Stimulated activated CD8-positive, alpha-beta memory T cell treated with anti-CD3 and anti-CD28 coated beads, Interleukin-2, amount 100 ng/mL, for 1 hour (primary cell): ENCODE measurements around the gene EEPD1.

ENCODE experiments used
- DNase-seq, 2 donors: peaks; one replicate each; pipeline ENCODE4 v3.0.0-alpha.2; 2020; ENCODE audit warnings: low read depth in 2 of 2

EEPD1 gene

DNA sequence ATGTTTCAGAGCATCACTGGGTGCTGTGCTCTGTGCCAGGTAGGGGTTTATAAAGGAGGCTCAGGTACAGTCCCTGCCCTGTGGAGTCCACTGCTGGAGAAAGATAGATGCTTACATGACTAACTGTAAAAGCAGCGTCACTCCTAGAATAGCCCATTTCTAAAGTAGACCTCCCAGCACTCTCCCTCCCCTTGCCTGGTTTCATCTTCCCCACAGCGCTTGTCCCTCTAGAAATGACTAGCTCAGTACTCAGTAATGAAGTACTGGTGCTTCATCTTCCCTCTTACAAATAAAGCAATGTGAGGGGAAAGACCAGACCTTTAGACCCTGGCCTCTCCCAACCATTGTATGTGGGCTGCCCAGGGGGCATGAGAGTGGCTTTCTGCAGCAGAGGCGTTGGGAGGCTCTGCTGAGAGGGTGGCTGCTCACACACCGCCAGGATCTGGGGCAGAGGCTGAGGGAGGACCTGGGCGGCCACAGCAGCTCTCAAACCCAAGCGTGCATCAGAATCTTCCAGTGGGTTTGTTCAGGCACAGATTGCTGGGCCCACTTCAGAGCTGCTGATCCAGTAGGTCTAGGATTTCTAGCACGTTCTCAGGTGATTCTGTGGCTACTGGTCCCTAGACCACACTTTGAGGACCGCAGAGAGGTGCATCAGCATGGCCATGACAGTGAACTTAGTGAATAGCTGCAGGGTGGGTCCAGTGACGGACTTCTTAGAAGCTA, 126.3 kb downstream of the EEPD1 start:
- no peak for DNase-seq

DNA sequence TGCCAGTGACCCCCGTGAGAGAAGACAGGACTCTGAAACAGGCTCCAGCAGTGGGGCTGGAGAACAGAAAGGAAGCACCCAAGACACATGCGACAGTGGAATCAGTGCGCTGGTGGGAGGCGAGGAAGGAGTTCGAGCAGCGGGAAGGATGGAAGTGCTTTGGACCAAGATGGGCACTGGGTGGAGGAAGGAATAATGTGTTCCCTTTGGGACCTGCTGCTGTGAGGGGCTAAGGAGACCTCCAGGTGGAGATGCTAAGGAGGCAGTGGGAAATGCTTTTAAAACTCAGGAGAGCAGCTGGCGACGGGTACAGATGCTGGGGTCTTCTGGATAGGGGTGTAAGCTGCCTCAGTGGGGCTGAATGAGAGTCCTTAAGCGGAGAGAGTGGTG, 126.9 kb downstream of the EEPD1 start:
- no peak for DNase-seq

DNA sequence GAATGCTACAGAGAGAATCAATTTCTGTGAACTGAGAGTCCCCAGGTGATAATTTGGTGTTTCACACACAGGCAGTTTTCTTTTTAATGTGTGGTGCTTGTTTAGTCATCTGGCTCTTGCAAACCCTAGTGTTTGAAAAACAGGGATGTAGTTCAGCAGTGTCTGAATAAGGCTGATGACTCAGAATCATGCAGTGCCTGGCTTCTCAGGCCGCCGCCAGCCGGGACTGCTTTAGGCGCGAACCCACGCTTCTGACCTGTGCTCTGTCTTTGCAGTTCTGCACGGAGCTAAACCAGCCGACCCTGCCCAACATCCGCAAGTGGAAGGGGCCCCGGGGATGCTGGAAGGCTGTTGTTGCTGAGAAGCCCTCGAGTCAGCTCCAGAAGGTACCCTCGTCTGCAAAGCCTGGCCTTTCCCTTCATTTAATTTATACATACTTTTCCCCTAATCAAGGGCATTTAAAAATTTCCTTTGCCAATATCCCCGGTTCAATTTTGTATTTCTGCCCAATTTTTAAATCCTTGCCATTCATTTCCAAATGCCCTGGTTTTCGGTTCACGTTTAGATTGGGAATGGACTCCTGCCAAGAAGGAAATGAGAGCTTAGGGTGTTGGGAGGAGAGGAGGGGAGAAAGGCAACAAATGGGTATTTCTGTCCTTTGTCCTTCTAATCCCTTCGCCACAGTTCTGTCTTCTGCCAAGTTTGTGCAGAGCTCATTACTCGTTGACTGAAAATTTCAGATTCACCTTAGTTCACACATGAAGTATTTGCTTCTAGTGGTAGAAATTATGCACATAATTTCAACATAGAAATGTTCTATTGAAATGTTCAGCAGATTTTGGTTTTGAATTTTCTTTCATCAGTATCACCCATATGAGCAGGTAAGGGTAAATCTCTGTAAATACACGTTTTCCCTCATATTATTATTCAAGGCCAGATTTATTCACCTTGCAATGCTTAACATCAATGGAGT, 128.1 kb downstream of the EEPD1 start:
- DNase-seq, result no peak

DNA sequence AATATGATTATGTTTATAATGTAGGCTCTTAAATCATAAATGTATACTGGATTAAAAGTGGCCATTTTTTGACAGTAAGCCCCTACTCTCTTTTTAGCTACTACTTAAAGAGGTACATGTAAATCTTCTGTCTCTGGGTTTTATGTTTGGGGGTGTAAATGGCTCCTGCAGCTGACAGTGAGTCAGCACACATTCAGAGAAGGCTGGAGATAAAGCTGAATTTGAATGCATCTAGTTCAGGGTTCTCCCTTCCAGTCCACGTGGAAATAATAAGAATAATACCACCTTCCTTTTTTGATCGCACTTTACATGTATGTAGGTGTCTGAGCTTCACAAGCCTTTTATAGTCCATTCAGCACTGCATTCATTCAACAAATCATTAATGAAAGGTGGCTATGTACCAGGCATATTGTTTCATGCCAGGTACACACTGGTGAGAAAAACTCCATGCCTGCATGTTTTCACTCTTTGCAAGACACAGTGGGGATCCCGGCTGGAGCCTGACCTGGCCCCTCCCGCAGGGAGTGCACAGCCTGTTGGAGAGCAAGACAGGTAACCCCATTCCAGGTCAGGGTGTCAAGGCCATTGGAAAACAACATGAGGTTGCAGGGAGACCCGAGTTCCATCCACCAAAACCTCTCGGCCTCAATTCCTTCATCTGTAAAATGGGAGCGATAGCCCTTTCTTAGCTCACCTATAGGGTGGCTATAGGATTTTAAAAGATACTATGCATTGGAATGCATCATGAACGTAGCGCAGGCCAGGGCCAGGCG, 129.1 kb downstream of the EEPD1 start:
- DNase-seq, result no peak

DNA sequence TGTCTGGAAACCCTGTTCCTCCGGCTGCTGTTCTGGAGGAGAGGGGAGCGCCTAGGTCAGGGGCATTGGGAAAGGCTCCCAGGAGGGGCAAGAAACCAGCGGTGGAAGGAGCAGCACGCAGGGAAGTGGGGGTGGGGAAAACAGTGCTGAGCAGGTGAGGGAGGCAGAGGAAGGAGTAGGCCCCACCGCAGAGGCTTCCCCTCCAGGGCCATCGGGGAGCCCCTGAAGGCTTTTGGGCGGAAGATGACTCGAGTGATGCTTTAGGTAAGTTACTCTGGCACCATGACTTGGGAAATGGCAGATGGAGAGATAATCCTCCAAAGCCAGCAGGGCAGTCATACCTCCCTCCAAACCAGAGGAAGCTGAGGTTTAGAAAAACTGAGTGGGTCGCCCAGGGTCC, 130.1 kb downstream of the EEPD1 start:
- no peak for DNase-seq

DNA sequence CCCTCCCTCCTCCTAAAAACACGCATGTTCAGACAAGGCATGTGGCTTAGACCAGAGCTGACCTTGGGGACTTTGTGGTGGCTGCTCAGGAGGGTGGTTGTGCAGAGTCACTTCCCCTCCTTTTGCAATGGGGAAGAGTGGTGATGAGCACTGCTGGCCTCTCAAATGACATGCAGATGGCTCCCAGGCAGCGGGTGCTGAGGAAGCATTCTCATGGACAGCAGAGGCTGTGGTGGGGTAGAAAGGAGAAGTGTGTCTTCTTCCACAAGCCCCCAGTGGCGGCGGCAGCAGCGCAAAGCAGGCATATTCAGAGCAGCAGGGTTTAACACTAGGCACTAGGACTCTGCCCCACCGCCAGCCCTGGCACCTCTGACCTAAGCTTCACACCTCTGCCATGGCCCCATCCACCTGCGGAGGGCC, 130.7 kb downstream of the EEPD1 start:
- DNase-seq, result no peak

DNA sequence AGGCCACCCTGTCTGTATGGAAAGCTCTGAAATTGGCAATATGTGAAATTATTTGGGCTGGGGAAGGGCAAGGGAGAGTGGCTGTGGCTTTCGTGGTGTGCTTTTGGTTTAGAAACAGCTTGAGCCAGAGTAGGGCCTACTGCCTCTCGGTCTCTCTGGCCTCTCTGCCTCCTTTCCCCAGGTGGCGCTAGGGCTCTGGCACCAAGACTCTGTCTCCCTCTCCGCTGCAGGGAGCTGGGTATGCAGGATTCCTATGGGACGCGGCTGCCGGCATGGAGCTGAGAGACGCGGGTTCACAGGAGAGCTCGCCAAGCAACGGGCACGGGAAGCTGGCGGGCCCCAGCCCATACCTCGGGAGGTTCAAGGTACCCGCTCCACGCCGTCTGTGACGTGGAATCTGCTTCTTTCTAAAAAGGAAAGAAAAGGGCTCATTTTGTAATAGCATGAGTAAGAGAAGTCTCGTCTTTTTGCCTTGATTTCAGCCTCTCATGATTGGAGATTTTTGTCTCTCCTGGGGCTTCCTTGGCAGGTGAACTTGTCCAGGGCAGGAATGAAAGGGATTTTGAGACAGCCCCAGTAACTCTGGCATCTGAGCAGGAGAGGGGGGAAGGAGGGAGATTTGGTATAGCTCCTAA, 131.5 kb downstream of the EEPD1 start:
- DNase-seq, result no peak

GRCh38 chr7:36285276-36285675, 132.2 kb downstream of the EEPD1 start:
- DNase-seq, result no peak

- peak; percentile 25 to 30 for DNase-seq
These were observed 133.2 kb downstream of the EEPD1 start for GRCh38 chr7:36286226-36286625.

GRCh38 chr7:36286688-36287087, 133.6 kb downstream of the EEPD1 start:
- no peak for DNase-seq

DNA sequence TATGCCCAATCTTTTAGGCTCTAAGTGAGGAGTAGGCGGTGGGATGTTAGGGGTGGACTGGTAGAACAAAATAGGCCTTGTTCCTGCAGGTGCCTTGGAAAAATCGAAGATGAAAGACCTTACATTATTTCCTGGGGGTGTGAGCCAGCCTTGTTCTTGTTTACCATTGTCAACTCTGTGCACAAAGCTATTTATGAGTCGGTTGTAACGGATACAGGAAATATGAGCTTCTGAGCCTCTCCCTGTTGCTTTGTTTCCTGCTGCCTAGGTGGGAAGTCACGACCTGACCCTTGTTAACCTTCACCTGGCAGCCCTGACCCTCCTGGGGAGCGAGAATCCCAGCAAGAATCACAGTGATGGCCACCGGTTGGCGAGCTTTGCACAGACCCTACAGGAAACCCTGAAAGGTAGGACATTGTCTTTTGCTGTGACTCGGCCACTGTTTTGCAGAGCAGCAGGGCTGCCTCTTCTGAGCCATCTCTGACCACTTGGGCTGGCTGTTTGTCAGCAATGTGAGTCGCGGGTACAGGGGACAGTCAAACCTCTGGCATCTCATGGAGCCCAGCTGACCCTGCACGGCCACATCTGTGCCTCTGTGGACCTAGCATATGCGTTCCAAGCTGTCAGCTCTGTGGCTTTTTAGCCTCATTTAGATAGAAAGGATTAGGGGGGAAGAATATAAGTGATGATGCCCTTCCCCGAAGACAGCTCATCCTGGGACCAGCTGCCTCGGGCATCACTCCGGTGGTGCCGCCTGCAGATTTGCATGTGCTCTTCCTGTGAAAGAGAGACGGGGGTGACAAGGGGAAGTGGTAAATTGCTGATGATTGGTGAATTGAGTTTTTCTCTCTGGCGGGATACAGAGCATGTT, 134.6 kb downstream of the EEPD1 start:
- DNase-seq, result no peak

DNA sequence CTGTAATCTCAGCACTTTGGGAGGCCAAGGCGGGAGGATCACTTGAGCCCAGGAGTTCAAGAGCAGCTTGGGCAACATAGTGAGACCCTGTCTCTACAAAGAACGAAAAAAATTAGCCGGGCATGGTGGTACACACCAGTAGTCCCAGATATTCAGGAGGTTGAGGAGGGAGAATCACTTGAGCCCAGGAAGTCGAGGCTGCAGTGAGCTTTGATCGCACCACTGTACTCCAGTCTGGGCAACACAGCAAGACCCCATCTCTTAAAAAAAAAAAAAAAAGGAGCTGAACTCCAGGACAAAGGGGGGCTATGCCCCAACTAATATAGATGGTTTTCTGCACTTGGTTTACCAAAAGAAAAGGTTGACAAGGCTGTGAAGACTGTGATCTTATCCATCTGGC, 135.4 kb downstream of the EEPD1 start:
- no peak for DNase-seq

DNA sequence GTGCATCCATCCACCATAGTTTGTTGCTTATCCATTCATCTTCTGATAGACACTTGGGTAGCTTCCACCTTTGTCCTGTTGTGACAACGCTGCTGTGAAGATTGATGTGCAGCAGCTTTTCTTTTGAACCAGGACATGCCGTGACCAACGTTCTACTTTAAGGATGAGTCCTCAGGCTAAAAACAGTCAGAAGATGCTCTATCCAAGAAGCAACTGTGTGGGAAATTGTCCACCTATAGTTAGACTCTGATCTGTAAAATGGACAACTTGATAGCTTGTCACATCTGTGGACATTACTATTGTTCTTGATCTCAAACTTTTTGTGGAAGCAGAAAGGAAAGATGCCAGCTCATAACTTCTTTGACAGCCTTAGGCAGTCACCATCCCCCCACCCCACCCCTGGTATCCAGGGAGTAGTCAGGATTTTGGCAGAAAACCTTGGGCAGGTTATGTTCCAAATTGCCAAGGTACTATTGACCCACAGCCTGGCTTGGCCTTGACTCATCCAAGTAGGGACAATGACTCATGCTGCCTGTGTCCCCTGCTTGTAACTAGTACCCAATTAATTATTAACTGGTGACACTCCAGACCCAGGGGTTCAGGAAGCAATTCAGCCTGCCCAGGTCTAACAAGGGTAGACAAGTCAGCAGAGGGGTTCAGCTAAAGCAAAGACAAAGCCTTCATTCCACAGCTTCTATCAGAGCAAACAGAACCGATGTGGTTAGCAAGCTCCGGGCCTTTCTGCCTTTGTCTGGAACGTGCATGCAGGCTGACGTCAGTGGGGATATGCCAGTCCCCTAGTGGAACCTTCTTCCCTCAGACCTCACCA, 137.0 kb downstream of the EEPD1 start:
- DNase-seq, result no peak

- peak; percentile 51 to 58 for DNase-seq
These were observed 138.6 kb downstream of the EEPD1 start for GRCh38 chr7:36291387-36292316.

DNA sequence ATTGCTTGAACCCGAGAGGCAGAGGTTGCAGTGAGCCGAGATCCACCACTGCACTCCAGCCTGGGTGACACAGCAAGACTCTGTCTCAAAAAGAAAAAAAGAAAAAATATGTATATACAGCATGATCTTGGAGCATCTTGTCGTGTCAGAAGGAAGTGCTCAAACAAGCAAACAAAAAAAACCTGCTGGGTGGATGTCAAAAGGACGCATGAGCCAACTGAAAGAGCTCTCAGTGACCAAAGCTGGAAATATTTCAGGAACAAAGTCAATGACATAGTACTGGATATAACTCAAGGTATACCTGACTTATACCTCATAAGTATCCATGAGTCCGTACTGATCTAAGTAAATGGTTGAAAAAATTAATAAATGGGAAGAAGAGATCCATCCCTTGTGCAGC, 142.0 kb downstream of the EEPD1 start:
- no peak for DNase-seq

DNA sequence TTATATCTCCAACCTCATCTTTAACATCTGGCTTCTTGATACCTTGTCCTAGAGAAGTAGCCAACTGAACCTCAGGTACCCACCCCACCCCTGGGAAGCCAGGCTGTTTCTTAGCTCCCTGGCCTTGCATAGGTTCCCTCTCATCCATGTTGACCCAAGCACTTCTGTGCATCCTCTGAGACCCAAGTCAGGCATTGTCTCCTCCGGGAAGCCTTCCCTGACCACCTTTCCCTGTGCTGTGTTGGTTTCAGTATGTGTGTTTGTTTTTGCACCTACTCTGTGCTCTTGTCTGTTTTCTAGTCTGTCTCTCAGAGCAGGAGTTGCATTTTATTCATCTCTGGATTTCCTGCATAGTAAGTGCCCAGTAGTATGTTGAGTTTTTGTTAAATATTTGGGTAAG, 143.2 kb downstream of the EEPD1 start:
- DNase-seq, result no peak

DNA sequence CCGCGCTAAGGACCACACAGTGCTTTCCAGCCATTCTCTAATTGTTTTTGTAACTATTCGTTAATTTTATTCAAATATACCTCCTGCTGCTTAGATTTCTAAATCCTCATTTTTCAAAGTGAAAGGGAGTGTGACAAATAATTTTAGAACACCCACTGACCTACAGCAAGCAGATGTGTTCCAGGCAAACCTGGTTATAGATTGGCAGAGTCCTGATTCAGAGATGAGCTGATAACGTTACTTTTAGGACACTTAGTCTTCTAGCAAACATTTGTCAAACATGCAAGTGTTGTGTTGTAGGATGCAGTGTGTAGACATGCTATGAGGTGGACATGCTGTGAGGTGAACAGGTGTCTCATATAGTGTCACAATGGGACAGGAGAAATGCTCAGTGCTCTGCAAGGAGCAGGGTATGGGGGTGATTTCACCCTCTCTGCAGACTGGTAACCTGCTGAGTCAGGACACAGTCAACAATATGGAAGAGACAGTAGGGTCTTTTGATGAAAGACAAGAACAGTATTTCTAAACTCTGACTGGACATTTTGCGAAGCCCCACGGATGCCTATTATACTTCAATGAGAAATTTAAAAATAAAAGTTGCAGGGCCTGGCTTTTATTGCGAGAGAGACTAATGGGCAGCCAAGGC, 144.4 kb downstream of the EEPD1 start:
- no peak for DNase-seq

DNA sequence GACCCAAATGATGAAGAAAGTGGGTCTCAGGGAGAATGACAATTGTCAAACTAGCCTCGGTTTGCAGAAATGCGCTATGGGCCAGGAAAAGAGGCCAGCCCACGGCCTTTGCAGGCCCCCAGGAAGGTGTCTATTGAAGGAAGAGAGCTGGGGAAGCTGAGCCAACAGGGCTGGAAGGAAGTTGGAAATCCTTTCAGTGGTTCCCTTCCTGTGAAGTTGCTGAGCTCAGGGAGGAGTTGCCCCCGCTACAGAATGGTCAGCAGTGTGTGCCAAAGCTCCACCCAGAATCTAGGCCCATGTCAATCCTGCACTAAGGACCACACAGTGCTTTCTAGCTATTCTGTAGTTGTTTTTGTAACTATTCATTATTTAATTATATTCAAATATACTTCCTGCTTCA, 145.1 kb downstream of the EEPD1 start:
- DNase-seq, result no peak
